ENCODE data around the gene APBA2. TPM values are rescaled to one million over a fixed set of nuclear protein-coding genes. Genes with fewer than 3 reads are reported as not detected.

APBA2 gene
- total and polyA plus RNA-seq, 2 of the 4 experiments (the other 2 are of a cell fraction): 21.7 to 33.0 TPM

GRCh38 chr15:29034593-29035335 lies 149.0 kb downstream of the APBA2 start:
- no peak overlapping the region for H2AK9ac ChIP-seq (replicated peaks; ENCODE audit: low read depth, low read length, poor library complexity)
- no peaks in the 10 kb centered on the region for H3K27me3 ChIP-seq (ENCODE audit: control insufficient read depth, insufficient read depth, low read length)
- TF ChIP-seq BHLHE40 (IDR thresholded peaks at IDR 0.05; ENCODE audit: low read depth, low read length): no peak
- TF ChIP-seq FOS (IDR thresholded peaks at IDR 0.05; ENCODE audit: low read depth, low read length): no peak
- TF ChIP-seq ELK1 (IDR thresholded peaks at IDR 0.05; ENCODE audit: borderline replicate concordance, low read depth, low read length): no peak
- TF ChIP-seq CTCF (conservative IDR thresholded peaks at IDR 0.05; ENCODE audit: low read depth, low read length): no peak
- TF ChIP-seq MAFK (IDR thresholded peaks at IDR 0.05; ENCODE audit: low read depth, low read length): no peak
- TF ChIP-seq USF2 (IDR thresholded peaks at IDR 0.05; ENCODE audit: low read depth, low read length): no peak
- TF ChIP-seq MXI1 (IDR thresholded peaks at IDR 0.05; ENCODE audit: borderline replicate concordance, low read depth, low read length): no peak
- TF ChIP-seq POLR2A (IDR thresholded peaks at IDR 0.05; ENCODE audit: low read depth, low read length): no peak
- no peak for TF ChIP-seq SMC3 (IDR thresholded peaks at IDR 0.05; ENCODE audit: low read depth, low read length)
- TF ChIP-seq RFX5 (IDR thresholded peaks at IDR 0.05; ENCODE audit: low read depth, low read length): no peak
- TF ChIP-seq RAD21 (IDR thresholded peaks at IDR 0.05; ENCODE audit: low read length): no peak
- no peak for TF ChIP-seq NFE2L2 (IDR thresholded peaks at IDR 0.05; ENCODE audit: low read depth, low read length)
- no peak for TF ChIP-seq RCOR1 (IDR thresholded peaks at IDR 0.05; ENCODE audit: insufficient replicate concordance, low read length)
- TF ChIP-seq CHD1 (IDR thresholded peaks at IDR 0.05; ENCODE audit: low read depth, low read length): no peak
- no peak for TF ChIP-seq CEBPB (IDR thresholded peaks at IDR 0.05; ENCODE audit: low read depth, low read length)
- no peak for TF ChIP-seq MAZ (IDR thresholded peaks at IDR 0.05; ENCODE audit: borderline replicate concordance, low read depth, low read length)
- no peak overlapping the region for H3K4me2 ChIP-seq (ENCODE audit: low read depth, low read length)
- H3K18ac ChIP-seq (ENCODE audit: low read depth, low read length): no peak overlapping the region
- no peak overlapping the region for H2BK5ac ChIP-seq (ENCODE audit: low read depth, low read length, poor library complexity, severe bottlenecking)
- peaks cover 13% of the 10 kb centered on the region for H4K20me1 ChIP-seq (ENCODE audit: insufficient read depth, low read length)
- no peak overlapping the region for H3K23ac ChIP-seq (ENCODE audit: low read depth, low read length)
- no peak overlapping the region for H4K91ac ChIP-seq (ENCODE audit: insufficient read depth, low read depth, low read length)
- no peak overlapping the region for H4K8ac ChIP-seq (ENCODE audit: low read depth in 2 of 2, low read length in 2 of 2)
- DNase-seq: no peak
- H3K9me3 ChIP-seq (ENCODE audit: control insufficient read depth, insufficient read depth, low read length): no peaks in the 10 kb centered on the region; the same call in 1 of the 2 replicates
- no peak overlapping the region for H2BK120ac ChIP-seq (ENCODE audit: low read depth, low read length)
- no peak overlapping the region for H4K5ac ChIP-seq (ENCODE audit: low read depth, low read length)
- no peak overlapping the region for H2BK20ac ChIP-seq (ENCODE audit: low read depth, low read length)
- H3K36me3 ChIP-seq (ENCODE audit: control insufficient read depth, insufficient read depth, low read length): no peaks in the 10 kb centered on the region
- no peak overlapping the region for H2AK5ac ChIP-seq (ENCODE audit: low read depth, low read length)
- H3K56ac ChIP-seq (ENCODE audit: extremely low read depth, insufficient read depth, low read length): no peak overlapping the region
- no peak overlapping the region for H3K4ac ChIP-seq (ENCODE audit: low read depth, low read length)
- POLR2A ChIA-PET (ENCODE audit: unreplicated experiment): no interaction called here
- H3K27ac ChIP-seq (ENCODE audit: insufficient read depth, low read length): no peak overlapping the region
- dilution Hi-C loops (cut with HindIII; ENCODE audit: low sequenced_read_pairs, unreplicated experiment) (no loop called here), intact Hi-C loops (cut with micrococcal nuclease) (no loop called here), in situ Hi-C loops (cut with MboI; ENCODE audit: low sequenced_read_pairs) (no loop called here)
- BruUV-seq (replicated peaks): no TSS peak
- no CpG with 5 or more reads among the region's 4 CpGs for WGBS, 2 experiments (ENCODE audit: extremely low coverage in 2 of 2, insufficient read length in 1 of 2)
- H3K14ac ChIP-seq (replicated peaks; ENCODE audit: low read depth, low read length): no peak overlapping the region
- peaks cover 2% of the 10 kb centered on the region; the same call in 1 of the 2 replicates for H3K4me1 ChIP-seq (ENCODE audit: control insufficient read depth, insufficient read depth, low read length)
- no peak overlapping the region for H3K9ac ChIP-seq (ENCODE audit: low read depth, low read length)
- H3K9me1 ChIP-seq (ENCODE audit: insufficient read depth, low read length): peaks cover 14% of the 10 kb centered on the region; the same call in 1 of the 2 replicates
- H3K79me1 ChIP-seq (ENCODE audit: low read depth in 1 of 2, low read length in 2 of 2): peaks cover 10 to 16% of the 10 kb centered on the region in 2 experiments; a peak in 3 of 4 replicates
- no peak overlapping the region for H2AFZ ChIP-seq (replicated peaks; ENCODE audit: low read length, poor library complexity)
- H3K4me3 ChIP-seq (ENCODE audit: insufficient read depth, low read depth, low read length): no peak overlapping the region
- H2BK15ac ChIP-seq (ENCODE audit: low read depth, low read length): no peak overlapping the region
- peak; percentile 14; the same call in 1 of the 2 replicates for ATAC-seq (ENCODE audit: low read depth)
- CTCF ChIA-PET: no interaction called here
